Measurements from ENCODE around the gene CAMK1D.
A peak's percentile ranks its signal among the peaks of the same experiment; 100 is the strongest.
"Not testable (repeated sequence)": the region's sequence is repeated elsewhere in the genome, so short reads cannot be mapped to it uniquely, and the experiment has no call there.

Gene CAMK1D

DNA sequence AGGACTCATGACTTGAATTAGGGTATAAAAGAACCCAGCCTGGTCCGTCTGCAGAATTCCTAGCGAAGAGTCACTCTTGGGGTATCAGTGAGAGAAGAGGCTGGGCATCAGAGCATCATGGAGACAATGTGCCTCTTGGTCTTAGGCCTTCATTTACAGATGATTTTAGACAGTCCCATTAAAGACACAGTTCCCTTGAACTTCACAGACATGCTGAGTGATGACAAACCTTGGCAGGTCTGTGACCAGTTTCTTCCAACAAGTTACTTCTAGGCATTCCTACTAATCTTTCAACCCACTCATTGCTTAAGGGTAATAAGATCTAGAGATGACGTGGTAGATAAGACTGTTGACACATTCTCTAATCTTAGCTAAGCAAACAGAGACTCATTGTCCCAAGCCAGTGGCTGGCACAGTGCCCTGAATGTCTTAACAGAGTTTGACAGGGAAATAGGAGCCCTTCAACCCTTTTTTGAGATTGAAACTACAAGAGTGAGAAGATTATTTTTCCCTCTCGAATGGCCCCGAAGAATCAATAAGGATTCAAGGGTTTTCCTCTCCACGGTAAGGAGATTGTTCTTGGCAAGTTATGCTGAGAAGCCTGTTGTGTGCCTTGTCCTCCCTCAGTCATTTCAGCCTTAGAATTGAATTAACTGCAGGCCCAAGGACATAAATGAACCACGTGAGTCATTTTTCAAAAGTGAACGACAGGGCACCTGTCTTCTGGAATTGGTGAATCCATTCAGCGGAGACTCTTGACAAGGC lies 371.1 kb downstream of the CAMK1D start:
- DNase-seq (ENCODE audit: low read depth in 2 of 2), result peak in 1 of 2 donors; percentile 34

DNA sequence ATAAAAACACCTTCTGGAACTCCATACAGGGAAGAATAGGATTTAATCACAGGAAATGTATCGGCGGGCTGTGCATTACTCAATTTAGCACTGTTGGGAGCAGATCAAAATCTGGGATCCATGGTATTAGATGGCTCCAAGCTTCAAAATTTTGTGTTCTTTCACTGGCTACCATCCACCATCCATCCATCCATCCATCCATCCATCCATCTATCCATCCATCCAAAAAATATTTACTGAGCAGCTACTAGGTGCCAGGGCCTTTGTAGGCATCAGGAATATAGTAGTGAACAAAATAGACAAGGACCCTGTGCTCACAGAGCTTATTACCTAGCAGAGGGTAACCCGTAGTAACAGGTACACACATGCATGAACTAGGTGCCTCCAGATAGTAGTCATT lies 372.0 kb downstream of the CAMK1D start:
- DNase-seq (ENCODE audit: low read depth in 2 of 2), result no peak

DNA sequence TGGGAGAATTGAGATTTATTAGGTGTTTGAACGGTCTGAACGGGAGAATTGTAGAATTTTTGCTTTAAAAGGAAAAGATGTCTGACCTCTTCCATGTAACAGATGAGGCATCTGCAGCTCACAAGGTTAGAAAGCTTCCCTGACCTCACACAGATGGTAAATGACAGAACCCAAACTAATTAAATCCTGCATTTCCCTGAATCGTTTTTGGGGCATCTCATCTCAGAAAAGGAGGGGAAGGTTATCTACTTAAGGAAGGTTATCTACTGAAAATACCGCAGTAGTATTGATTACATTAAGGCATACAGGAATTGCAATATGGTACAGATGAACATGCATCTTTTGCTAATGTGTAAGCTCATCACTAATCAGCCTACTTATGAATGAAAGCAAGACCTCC lies 373.9 kb downstream of the CAMK1D start:
- no peak for DNase-seq (ENCODE audit: low read depth in 2 of 2)

DNA sequence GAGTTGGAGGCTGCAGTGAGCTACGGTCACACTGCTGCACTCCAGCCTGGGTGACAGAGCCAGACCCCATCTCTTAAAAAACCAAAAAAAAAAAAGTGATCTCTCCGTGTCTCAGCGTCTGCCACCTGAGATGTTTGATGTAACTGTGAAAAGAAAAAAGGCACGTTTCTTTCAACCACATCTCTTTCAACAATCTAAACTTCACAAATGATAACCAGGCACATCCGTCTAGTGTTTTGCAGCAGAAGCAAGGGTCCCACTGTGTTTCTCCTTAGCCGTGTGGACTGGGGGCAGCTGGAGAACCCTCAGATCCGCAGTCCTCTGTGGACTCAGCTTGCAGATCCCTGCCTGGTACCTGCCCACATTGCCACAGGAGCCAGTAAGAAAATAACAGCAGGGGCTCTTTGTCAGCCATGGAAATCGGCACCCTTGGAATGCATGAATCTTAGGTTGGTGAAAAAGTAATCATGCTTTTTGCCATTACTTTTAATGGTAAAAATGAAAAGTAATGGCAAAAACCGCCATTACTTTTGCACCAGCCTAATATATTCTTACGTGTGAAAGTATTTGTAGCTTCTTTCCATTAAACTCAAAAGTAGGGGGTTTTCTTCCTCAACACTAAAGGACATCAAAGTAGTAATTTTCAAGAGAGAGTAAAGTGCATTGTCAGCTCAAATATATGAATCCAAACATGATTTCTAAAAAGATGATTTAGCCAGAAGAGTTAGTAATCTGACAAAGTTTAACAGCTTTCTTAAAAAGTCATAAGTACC lies 375.6 kb downstream of the CAMK1D start:
- no peak for DNase-seq (ENCODE audit: low read depth in 2 of 2)

DNA sequence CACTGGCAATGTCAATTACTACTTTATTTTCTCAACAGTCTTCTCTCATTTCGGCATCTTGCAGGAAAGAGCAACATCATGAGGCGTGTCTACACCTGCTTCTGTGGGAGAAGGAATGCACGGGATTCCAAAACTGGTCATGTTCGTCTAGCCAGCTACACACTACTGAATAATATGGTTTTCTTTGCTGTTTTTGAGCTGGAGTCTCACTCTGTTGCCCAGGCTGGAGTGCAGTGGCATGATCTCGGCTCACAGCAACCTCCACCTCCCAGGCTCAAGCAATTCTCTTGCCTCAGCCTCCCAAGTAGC lies 376.2 kb downstream of the CAMK1D start:
- DNase-seq (ENCODE audit: low read depth in 2 of 2), result not testable (repeated sequence)

DNA sequence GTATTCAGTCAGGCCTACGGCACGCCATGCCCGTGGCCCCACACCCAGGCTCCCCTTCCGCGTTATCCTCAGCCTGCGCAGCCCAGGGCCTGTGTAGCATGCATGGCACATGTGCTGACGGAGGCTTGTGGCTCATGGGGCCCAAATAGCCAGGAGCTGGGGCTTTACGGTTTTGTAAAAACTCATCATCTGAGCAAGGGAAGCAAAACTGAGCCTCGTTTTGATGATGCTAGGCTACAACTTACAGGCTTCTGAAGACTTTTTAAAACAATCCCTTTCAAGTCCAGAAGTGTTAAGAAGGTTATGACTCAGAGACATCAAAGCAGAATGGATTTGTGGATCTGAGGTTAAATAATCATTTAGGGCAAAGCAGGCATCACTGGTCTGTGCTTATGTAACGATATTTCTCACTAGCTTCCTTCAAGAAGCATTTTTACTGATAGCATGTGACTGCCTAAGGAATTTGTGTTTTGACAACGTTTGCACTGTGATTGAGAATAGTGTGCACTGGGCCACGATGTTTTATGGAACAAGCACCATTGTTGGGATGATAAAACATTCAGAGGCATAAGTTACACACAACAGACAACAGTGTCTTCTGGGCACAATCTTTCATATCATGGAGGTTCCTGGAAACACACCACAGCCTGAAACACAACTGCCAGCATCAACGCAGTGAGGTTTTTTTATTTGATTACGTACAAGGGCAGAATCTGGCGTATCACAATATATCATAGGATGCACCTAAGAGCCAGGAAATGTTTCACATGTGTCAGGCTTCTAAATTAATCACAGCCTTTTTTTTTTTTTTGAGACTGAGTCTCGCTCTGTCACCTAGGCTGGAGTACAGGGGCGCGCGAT lies 377.9 kb downstream of the CAMK1D start:
- DNase-seq (ENCODE audit: low read depth in 2 of 2), result no peak

DNA sequence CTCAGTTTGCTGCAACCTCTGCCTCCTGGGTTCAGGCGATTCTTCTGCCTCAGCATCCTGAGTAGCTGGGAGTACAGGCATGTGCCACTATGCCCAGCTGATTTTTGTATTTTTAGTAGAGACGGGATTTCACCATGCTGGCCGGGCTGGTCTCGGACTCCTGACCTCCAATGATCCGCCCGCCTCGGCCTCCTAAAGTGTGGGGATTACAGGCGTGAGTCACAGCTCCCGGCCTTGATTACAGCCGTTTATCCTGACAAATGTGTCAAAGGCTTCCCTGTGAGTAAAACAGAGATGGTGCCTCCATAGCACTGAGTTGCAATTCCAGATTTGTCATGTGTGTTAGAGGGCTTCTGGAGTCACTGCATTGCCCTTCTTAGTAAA lies 378.5 kb downstream of the CAMK1D start:
- no peak for DNase-seq (ENCODE audit: low read depth in 2 of 2)

DNA sequence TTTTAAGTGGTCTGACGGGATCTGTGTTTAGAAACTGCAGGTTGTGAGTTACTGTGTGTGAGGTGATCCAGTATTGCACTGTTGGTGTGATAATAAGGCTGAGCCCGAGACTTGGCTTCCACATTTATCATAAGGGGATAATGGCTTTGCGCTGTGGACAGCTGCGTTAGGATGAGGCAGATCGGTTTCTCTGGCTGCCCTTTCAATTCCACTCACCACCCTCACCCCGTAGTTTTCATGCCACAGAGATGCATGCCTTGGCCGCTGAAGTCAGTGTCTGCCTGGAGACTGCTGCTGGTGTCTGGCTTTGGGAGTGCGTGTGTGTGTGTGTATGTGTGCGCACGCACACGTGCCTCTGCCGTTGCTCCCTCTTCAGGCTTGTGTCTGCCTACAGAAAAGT lies 379.1 kb downstream of the CAMK1D start:
- no peak for DNase-seq (ENCODE audit: low read depth in 2 of 2)

DNA sequence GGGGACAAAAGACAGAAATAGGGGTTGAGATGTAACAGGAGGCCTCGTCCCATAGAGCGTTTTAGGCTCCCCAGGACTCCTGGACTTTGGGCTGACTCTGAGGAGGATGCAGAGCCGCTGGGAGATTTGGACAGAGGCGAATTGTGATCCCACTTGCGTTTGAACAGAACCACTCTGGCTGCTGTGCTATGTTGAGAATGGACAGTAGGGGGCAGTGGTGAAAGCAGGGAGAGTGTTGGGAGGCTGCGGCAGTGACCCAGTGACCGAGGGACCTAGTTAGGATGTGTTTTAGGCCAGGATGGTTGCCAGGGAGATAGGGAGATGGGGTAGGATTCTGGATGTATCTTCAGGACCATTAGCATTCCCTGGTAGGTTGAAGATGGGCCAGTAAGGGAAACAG lies 380.5 kb downstream of the CAMK1D start:
- DNase-seq (ENCODE audit: low read depth in 2 of 2), result no peak

DNA sequence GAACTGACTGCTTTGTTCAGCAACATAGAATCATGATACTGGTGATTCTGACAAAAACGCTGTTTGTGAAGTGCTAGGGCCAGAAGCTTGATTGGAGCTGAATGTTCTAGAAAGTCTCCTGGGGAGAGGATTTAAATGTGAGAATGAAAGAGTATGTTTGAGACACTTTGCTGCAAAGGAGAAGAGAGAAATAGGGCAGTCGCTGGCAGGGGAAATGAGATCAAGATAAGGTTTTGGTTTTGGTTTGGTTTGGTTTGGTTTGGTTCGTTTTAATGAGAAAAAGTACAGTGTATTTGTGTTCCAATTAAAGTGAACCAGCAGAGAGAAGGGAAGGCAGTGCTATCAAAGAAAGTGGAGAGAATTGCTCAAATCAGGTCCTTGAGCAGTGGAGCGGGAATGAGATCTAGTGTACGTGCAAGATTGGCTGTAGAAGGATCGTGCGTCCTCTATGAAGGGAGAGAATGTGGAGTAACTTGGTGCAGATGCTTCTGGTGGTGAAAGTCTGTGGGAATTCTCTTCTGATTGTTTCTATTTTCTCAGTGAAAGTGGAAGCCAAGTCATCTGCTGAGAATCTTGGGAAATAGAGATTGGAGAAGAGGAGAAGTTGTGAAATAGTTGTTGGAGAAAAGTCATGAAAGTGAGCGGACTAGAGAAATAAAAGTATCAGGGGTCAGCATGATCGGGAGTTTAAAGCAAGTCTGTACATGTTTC lies 381.6 kb downstream of the CAMK1D start:
- no peak for DNase-seq (ENCODE audit: low read depth in 2 of 2)

DNA sequence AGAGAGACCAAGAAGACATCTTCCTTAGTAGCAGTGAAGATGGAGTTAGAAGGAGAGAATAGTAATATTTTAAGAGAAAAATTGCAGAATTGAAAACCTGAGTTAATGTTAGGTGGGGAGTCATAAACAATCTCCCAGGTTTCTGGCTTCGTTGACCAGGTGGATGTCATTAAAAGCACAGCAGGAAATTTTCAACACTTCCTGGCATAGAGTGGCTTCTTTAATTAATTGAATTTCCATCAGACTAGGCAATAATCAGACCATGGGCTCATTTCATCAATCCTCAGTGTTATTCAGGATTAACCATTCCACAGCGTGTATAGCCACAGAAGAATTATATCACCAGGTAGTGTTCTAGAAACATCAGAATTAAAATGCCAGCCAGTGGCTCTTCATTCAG lies 383.9 kb downstream of the CAMK1D start:
- no peak for DNase-seq (ENCODE audit: low read depth in 2 of 2)

DNA sequence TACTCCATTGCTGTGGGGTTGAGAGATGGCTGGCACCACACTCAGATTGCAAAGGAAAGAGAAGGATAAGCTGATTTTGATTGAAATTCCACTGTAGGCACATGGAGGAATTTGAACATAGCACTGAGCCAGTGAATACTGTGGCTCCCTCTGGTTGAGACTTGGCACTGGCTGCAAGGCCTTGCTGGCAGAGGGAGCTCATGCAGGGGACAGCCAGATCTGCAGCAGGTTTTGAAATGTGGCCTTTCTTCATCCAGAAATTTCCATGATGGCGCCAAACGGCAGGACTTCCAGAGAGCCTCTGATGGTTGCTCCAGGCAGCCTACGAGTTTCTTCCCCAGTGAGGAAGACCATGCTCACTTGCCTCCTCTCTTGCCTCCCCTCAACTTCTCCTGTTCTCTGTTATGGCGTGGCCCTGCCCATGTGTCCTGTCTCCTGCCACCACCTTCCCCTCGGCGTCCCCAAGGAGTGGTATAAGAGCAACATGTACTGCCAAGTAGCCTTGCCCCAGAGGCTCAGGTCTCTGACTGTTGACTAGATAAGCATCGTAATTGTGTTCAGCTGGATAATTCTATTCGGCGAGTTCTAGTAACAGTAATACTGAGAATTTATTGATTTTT lies 386.6 kb downstream of the CAMK1D start:
- DNase-seq (ENCODE audit: low read depth in 2 of 2), result no peak

DNA sequence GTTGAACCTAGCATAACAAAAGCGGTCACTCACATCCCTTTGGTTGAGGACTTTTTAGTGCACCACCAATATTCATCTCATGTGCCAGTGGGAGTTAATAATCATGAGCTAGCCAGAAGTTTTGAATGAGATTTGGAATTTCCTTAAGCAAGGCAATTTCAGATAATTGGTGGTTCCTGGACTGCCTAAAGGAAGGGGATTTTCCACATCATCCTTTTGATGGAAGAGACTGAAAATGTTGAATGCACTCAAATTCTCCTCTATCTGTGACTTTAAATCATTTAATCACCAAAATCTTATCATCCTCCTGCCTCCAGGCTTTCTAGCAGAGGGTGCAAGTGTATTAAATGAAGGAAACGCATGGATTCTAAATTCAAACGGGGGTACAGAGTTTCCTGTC lies 391.5 kb downstream of the CAMK1D start:
- DNase-seq (ENCODE audit: low read depth in 2 of 2), result no peak

DNA sequence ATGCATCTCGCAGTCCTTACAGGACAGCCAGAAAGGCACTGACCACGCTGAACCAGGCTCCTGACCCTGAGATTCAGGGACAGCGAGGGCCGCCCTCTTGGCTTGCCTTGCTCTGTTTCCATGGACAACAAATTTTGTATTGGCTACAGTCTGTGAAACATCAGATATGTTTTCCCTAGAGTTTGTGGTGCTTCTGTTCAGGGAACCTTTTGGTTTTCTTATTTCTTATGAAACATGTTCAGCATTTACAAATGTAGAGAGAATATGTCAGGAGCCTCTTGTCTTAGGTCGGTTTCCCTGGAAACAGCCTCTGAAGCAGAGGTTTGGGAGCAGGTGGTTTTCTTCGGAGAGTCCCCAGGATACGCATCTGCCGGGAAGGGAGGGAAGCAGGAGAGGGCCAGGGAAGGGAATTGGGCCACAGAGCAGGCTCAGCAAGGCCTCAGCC lies 392.0 kb downstream of the CAMK1D start:
- DNase-seq (ENCODE audit: low read depth in 2 of 2), result no peak

DNA sequence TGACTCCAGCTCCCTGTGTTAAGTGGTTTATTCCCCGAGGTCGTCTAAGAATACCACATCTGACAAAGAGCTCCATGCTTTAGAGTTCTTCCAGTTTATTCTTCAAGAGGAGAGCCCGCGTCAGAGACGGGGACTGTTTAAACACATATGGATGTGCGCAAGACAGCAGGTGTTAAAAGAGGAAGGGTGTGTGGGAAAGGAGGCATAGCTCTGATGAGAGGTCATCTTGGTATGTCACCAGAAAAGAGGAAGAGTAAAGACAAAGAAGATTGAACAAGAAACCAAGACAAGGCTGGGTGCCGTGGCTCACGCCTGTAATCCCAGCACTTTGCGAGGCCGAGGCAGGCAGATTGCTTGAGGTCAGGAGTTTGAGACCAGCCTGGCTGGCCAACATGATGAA lies 393.4 kb downstream of the CAMK1D start:
- no peak for DNase-seq (ENCODE audit: low read depth in 2 of 2)

DNA sequence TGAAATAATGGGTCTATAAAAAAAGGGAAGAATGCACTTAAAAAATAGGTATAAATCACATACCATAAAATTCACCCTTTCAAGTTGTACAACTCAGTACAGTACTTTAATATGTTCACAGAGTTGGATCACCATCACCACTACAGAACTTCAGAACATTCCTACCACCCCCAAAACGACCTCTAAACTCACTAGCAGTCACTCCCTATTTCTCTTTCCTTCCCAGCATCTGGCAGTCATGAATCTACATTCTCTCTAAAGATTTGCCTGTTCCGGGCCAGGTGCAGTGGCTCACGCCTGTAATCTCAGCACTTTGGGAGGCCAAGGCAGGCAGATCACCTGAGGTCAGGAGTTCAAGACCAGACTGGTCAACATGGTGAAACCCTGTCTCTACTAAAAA lies 394.1 kb downstream of the CAMK1D start:
- DNase-seq (ENCODE audit: low read depth in 2 of 2), result not testable (repeated sequence)

DNA sequence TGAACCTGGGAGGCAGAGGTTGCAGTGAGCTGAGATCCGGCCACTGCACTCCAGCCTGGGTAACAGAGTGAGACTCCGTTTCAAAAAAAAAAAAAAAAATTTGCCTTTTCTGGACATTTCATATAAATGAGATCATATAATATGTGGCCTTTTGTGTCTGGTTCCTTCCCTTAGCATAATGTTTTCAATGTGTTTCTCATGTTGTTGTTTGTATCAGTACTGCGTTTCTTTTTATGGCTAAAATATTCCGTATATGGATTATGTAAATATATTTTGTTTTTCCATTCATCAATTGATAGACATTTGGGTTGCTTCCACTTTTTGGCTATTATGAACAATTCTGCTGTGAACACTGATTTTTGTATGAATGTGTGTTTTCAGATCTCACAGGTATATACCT lies 394.6 kb downstream of the CAMK1D start:
- DNase-seq (ENCODE audit: low read depth in 2 of 2), result no peak

DNA sequence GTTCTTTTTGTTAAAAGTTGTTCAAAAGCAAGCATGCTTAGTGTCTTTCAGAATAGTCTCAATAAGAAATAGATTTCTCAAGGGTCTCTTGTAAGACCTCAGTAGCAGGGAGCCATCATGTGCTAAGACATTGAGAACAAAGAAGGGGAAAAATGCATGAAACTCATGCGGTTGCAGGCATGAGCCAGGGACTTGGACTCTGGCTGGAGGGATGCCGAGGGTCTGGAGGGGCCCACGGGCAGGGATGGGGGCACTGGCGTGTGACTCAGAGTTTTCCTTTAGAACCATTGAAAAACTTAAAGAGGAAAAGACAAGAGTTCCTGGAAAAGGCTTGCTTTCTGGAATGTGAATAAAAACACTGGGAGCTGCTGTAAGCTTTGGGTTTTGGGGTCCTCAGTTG lies 398.8 kb downstream of the CAMK1D start:
- DNase-seq (ENCODE audit: low read depth in 2 of 2), result no peak

DNA sequence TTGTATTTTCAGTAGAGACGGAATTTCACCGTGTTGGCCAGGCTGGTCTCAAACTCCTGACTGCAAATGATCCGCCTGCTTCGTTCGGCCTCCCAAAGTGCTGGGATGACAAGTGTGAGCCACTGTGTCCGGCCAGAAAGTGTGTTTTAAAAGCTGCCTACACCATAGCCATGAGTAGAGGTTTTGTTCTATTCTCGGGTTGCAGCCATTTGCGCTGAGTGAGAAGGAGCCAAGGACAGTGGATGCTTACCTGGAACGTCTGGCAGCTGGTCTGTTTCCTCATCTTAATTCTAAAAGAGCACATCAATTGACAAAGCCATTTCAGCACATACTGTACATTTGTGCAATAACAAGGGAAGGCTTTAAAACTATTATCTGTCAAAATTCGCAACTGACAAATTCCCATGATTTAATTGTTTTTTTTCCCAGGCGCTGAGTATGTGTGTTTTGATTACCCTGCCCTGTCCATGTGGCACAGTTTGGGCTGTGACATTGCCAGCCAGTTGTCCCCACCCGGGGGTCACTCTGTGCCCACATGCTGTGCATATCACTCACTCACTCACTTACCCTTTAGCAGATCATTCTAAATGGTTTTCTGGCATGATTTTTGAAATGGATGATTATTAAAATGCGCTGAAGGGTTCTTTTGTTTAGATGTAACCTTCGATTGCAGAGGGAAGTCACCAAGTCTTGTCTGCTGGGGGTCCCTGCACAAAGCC lies 400.6 kb downstream of the CAMK1D start:
- no peak for DNase-seq (ENCODE audit: low read depth in 2 of 2)

DNA sequence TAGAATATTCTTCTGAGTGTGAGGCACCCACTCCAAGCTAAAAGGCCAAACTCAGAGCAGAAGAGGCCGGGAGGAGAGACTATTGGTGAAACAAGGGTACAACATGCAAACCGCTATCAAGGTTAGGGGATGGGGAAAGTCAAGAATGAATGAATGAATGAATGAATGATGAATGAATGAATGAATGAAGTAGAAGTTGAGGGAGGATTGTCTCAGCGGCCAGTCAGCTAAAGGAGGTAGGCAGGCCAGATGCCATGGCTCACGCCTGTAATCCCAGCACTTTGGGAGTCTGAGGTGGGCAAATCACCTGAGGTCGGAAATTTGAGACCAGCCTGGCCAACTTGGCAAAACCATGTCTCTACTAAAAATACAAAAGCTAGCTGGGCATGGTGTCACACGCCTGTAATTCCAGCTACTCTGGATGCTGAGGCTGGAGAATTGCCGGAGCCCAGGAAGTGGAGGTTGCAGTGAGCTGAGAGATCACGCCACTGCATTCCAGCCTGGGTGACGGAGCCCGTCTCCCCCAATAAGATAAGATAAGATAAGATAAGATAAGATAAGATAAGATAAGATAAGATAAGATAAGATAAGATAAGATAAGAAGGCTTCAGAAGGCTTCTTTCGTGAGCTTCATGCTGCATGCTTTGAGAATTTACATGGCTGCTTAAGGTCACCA lies 401.3 kb downstream of the CAMK1D start:
- no peak for DNase-seq (ENCODE audit: low read depth in 2 of 2)

All from activated CD4-positive, alpha-beta T cell treated with anti-CD3 and anti-CD28 coated beads for 24 hours (primary cell).